SH-SY5Y (cell line): ENCODE results near the gene AGO3.

Source experiments
- GATA2 ChIP-seq: IDR thresholded peaks from 2 replicates; pipeline ENCODE4 v1.6.1; 2011; ENCODE audit warnings: mild to moderate bottlenecking, low read depth, low read length
- GATA3 ChIP-seq: IDR thresholded peaks from 2 replicates; pipeline ENCODE4 v1.6.1; 2011; ENCODE audit warnings: low read depth, mild to moderate bottlenecking, low read length, moderate library complexity

DNA sequence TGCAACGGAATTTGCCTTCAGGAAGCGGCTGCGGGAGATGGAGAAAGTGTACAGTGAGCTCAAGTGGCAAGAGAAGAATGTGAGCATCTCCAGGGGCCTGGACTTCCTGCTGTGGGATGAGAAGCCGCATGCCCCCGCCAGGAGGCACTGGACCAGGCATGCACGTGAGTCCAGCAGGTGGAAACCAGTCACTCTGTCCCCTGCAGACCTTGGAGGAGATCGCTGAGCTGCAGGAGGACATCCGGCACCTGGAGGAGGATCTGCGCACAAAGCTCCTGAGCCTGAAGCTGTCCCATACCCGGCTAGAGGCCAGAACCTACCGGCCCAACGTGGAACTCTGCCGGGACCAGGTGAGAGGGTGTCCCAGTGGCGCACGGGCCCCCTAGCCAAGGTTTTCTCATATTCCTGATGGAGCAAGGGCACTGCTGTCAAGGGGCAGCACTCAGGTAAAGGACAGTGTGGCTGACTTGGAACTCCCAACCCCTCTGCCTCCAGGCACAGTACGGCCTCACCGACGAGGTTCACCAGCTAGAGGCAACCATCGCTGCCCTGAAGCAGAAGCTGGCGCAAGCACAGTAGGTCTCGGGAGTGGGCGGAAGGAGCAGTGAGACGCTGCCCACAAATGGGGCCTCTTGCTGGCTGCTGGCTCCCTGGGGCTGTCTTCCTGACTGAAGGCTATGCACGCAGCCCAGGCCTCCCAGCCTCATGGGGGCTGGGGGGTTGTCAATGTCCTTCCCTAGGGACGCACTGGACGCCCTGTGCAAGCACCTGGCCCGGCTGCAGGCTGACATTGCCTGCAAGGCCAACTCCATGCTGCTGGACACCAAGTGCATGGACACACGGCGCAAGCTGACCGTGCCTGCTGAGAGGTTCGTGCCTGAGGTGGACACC is 156.6 kb downstream of the AGO3 start:
- TF ChIP-seq GATA2, result no peak
- no peak for TF ChIP-seq GATA3
